ENCODE measurements around the gene FUCA1.
"Not testable (repeated sequence)": the region's sequence is repeated elsewhere in the genome, so short reads cannot be mapped to it uniquely, and the experiment has no call there.

The FUCA1 gene

DNA sequence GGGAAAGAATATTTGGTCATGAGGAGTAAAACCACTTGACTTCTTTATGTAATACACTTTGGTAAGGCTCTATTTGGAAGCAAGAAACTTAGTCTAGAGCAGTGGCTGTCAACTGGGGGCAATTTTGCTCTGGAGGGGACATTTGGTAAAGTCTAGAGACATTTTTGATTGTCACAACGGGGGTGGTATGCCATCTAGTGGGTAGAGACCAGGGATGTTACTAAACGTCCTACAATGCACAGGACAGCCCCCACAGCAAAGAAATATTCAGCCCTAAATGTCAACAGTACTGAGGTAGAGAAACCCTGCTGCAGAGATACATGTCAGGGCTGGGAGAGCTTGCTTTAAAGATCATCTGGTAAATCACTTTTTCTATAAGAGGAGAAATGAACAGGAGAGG lies 13.5 kb downstream of the FUCA1 start:
- no peaks in the 10 kb centered on the region for H4K20me1 ChIP-seq (ENCODE audit: insufficient read depth, low read length)
- no peak overlapping the region for H2AFZ ChIP-seq (ENCODE audit: low read length)
- no peaks in the 10 kb centered on the region for H3K9me3 ChIP-seq (ENCODE audit: low read length)
- no peaks in the 10 kb centered on the region for H3F3A ChIP-seq (ENCODE audit: insufficient read depth, low read length)
- TF ChIP-seq EZH2 (IDR thresholded peaks at IDR 0.05; ENCODE audit: borderline replicate concordance, low read length) = no peak
- TF ChIP-seq, protein P1, sequence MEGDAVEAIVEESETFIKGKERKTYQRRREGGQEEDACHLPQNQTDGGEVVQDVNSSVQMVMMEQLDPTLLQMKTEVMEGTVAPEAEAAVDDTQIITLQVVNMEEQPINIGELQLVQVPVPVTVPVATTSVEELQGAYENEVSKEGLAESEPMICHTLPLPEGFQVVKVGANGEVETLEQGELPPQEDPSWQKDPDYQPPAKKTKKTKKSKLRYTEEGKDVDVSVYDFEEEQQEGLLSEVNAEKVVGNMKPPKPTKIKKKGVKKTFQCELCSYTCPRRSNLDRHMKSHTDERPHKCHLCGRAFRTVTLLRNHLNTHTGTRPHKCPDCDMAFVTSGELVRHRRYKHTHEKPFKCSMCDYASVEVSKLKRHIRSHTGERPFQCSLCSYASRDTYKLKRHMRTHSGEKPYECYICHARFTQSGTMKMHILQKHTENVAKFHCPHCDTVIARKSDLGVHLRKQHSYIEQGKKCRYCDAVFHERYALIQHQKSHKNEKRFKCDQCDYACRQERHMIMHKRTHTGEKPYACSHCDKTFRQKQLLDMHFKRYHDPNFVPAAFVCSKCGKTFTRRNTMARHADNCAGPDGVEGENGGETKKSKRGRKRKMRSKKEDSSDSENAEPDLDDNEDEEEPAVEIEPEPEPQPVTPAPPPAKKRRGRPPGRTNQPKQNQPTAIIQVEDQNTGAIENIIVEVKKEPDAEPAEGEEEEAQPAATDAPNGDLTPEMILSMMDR (IDR thresholded peaks at IDR 0.05; ENCODE audit: low read length) = peak; percentile 47; the same call in 1 of the 2 replicates
- no peak overlapping the region for H3K9ac ChIP-seq (ENCODE audit: low read length)
- no peak overlapping the region for H3K27ac ChIP-seq (ENCODE audit: low read depth, low read length, poor library complexity, severe bottlenecking)
- no peak overlapping the region for H3K4me3 ChIP-seq (ENCODE audit: low read depth, low read length, poor library complexity, severe bottlenecking)
- no peaks in the 10 kb centered on the region for H3K4me1 ChIP-seq (ENCODE audit: insufficient read depth, low read length, severe bottlenecking)
- H3K79me2 ChIP-seq (ENCODE audit: insufficient read depth, low read length) = no peaks in the 10 kb centered on the region
- no peaks in the 10 kb centered on the region for H3K9me2 ChIP-seq (ENCODE audit: low read depth, low read length)
- H3K4me2 ChIP-seq (ENCODE audit: low read length) = no peak overlapping the region
- no peaks in the 10 kb centered on the region for H3K27me3 ChIP-seq (ENCODE audit: insufficient read depth, low read length)
- H3K36me3 ChIP-seq (ENCODE audit: insufficient read depth, low read length) = peaks cover 40% of the 10 kb centered on the region

DNA sequence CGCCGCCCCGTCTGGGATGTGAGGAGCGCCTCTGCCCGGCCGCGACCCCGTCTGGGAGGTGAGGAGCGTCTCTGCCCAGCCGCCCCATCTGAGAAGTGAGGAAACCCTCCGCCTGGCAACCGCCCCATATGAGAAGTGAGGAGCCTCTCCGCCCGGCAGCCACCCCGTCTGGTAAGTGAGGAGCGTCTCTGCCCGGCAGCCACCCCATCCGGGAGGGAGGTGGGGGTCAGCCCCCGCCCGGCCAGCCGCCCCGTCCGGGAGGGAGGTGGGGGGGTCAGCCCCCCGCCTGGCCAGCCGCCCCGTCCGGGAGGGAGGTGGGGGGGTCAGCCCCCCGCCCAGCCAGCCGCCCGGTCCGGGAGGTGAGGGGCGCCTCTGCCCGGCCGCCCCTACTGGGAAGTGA lies 15.0 kb downstream of the FUCA1 start:
- not testable (repeated sequence) for H3K79me2 ChIP-seq (ENCODE audit: insufficient read depth, low read length); H3F3A ChIP-seq (ENCODE audit: insufficient read depth, low read length); H3K9me3 ChIP-seq (ENCODE audit: low read length); H3K9ac ChIP-seq (ENCODE audit: low read length); H3K4me2 ChIP-seq (ENCODE audit: low read length); H3K27me3 ChIP-seq (ENCODE audit: insufficient read depth, low read length); H2AFZ ChIP-seq (ENCODE audit: low read length); H3K9me2 ChIP-seq (ENCODE audit: low read depth, low read length); H3K4me3 ChIP-seq (ENCODE audit: low read depth, low read length, poor library complexity, severe bottlenecking); H3K4me1 ChIP-seq (ENCODE audit: insufficient read depth, low read length, severe bottlenecking); H3K27ac ChIP-seq (ENCODE audit: low read depth, low read length, poor library complexity, severe bottlenecking); H4K20me1 ChIP-seq (ENCODE audit: insufficient read depth, low read length)
- H3K36me3 ChIP-seq (ENCODE audit: insufficient read depth, low read length) = peaks cover 39% of the 10 kb centered on the region

- peaks cover 49% of the 10 kb centered on the region for H3K36me3 ChIP-seq (ENCODE audit: insufficient read depth, low read length)
- not testable (repeated sequence) for H3F3A ChIP-seq (ENCODE audit: insufficient read depth, low read length); H2AFZ ChIP-seq (ENCODE audit: low read length)
Measured at GRCh38 chr1:23851406-23851805, 16.7 kb downstream of the FUCA1 start.

GRCh38 chr1:23848673-23849616 lies 19.1 kb downstream of the FUCA1 start:
- Histone ChIP-seq H3K9me2 (ENCODE audit: low read depth, low read length) (no peaks in the 10 kb centered on the region), H3K79me2 (ENCODE audit: insufficient read depth, low read length) (no peaks in the 10 kb centered on the region), H3K36me3 (ENCODE audit: insufficient read depth, low read length) (peaks cover 63% of the 10 kb centered on the region), H3K27ac (ENCODE audit: low read depth, low read length, poor library complexity, severe bottlenecking) (no peak overlapping the region), H3F3A (ENCODE audit: insufficient read depth, low read length) (no peaks in the 10 kb centered on the region), H3K4me3 (ENCODE audit: low read depth, low read length, poor library complexity, severe bottlenecking) (no peak overlapping the region), H3K9ac (ENCODE audit: low read length) (no peak overlapping the region), H3K4me2 (ENCODE audit: low read length) (no peak overlapping the region), H3K27me3 (ENCODE audit: insufficient read depth, low read length) (no peaks in the 10 kb centered on the region), H3K4me1 (ENCODE audit: insufficient read depth, low read length, severe bottlenecking) (no peaks in the 10 kb centered on the region), H2AFZ (ENCODE audit: low read length) (no peak overlapping the region), H4K20me1 (ENCODE audit: insufficient read depth, low read length) (no peaks in the 10 kb centered on the region), H3K9me3 (ENCODE audit: low read length) (no peaks in the 10 kb centered on the region; the same call in 1 of the 2 replicates)
- TF ChIP-seq EZH2 (IDR thresholded peaks at IDR 0.05; ENCODE audit: borderline replicate concordance, low read length) = no peak
- TF ChIP-seq, protein P1 (IDR thresholded peaks at IDR 0.05; ENCODE audit: low read length) = no peak

More at GRCh38 chr1:23851406-23851805, 16.7 kb downstream of the FUCA1 start:
- not testable (repeated sequence) for H3K27me3 ChIP-seq (ENCODE audit: insufficient read depth, low read length); H3K79me2 ChIP-seq (ENCODE audit: insufficient read depth, low read length); H3K4me2 ChIP-seq (ENCODE audit: low read length); H4K20me1 ChIP-seq (ENCODE audit: insufficient read depth, low read length); H3K4me1 ChIP-seq (ENCODE audit: insufficient read depth, low read length, severe bottlenecking); H3K27ac ChIP-seq (ENCODE audit: low read depth, low read length, poor library complexity, severe bottlenecking); H3K9ac ChIP-seq (ENCODE audit: low read length); H3K9me2 ChIP-seq (ENCODE audit: low read depth, low read length); H3K4me3 ChIP-seq (ENCODE audit: low read depth, low read length, poor library complexity, severe bottlenecking); H3K9me3 ChIP-seq (ENCODE audit: low read length)

- not testable (repeated sequence) for H4K20me1 ChIP-seq (ENCODE audit: insufficient read depth, low read length); H3K9me3 ChIP-seq (ENCODE audit: low read length); H3K79me2 ChIP-seq (ENCODE audit: insufficient read depth, low read length); H3K4me3 ChIP-seq (ENCODE audit: low read depth, low read length, poor library complexity, severe bottlenecking); H3K4me2 ChIP-seq (ENCODE audit: low read length); H3K9me2 ChIP-seq (ENCODE audit: low read depth, low read length); H3F3A ChIP-seq (ENCODE audit: insufficient read depth, low read length); H3K27ac ChIP-seq (ENCODE audit: low read depth, low read length, poor library complexity, severe bottlenecking); H3K4me1 ChIP-seq (ENCODE audit: insufficient read depth, low read length, severe bottlenecking); H2AFZ ChIP-seq (ENCODE audit: low read length); H3K27me3 ChIP-seq (ENCODE audit: insufficient read depth, low read length); H3K9ac ChIP-seq (ENCODE audit: low read length)
- H3K36me3 ChIP-seq (ENCODE audit: insufficient read depth, low read length) = peaks cover 63% of the 10 kb centered on the region
Measured at GRCh38 chr1:23847482-23848095, 20.5 kb downstream of the FUCA1 start.

Data from OCI-LY1 (cell line).